Activated naive CD8-positive, alpha-beta T cell treated with anti-CD3 and anti-CD28 coated beads, Interleukin-2, amount 10 ng/mL, durations not matched to agents 7 days and 5 days (primary cell): ENCODE data around the gene NPHP4. TPM values are rescaled to one million over a fixed set of nuclear protein-coding genes. Genes with fewer than 3 reads are reported as not detected.

Experiments
- ATAC-seq: fragments of 150-1000 bp; cut with Tn5 transposase; one replicate; pipeline ENCODE4 v1.10.0; 2021; ENCODE audit warnings: low read depth, moderate library complexity
- POLR2A ChIA-PET: fragments of 350-600 bp; sonication (Branson Sonifier 250); formaldehyde crosslinking; loops from one replicate; lab custom pipeline; 2021; ENCODE audit warnings: antibody characterized with exemption; lab: Charles Lee
- DNase-seq: peaks from one replicate; pipeline ENCODE4 v3.0.0; 2021
- H3K27ac Mint-ChIP-seq: one replicate; pipeline ENCODE4 v1.8.0; 2022; ENCODE audit warnings: mild to moderate bottlenecking, mixed read lengths
- H3K27me3 Mint-ChIP-seq: one replicate; pipeline ENCODE4 v1.8.0; 2022; ENCODE audit warnings: mild to moderate bottlenecking, moderate library complexity, mixed read lengths
- H3K36me3 Mint-ChIP-seq: one replicate; pipeline ENCODE4 v1.8.0; 2021; ENCODE audit warnings: mild to moderate bottlenecking, mixed read lengths
- H3K4me1 Mint-ChIP-seq: one replicate; pipeline ENCODE4 v1.8.0; 2021; ENCODE audit warnings: mixed read lengths
- H3K4me3 Mint-ChIP-seq: one replicate; pipeline ENCODE4 v1.8.0; 2022; ENCODE audit warnings: mild to moderate bottlenecking, moderate library complexity, mixed read lengths
- H3K9me3 Mint-ChIP-seq: one replicate; pipeline ENCODE4 v1.8.0; 2021; ENCODE audit warnings: mixed read lengths
- total RNA-seq, 2 experiments: library from RNA; stranded (reverse); gene quantifications; one replicate each; pipeline ENCODE4 v1.2.3, GENCODE V29; 2021

The NPHP4 gene
- total RNA-seq, 2 experiments from 2014 or later, result 16.4 to 17.5 TPM

GRCh38 chr1:5965586-5966131, 26.6 kb downstream of the NPHP4 start:
- H3K4me3 Mint-ChIP-seq, result no peak overlapping the region
- H3K36me3 Mint-ChIP-seq, result peaks cover 17% of the 10 kb centered on the region
- H3K27ac Mint-ChIP-seq, result peak overlapping the region; percentile 58
- POLR2A ChIA-PET, result no interaction called here
- peaks cover 2% of the 10 kb centered on the region for H3K4me1 Mint-ChIP-seq
- H3K27me3 Mint-ChIP-seq, result no peaks in the 10 kb centered on the region
- H3K9me3 Mint-ChIP-seq, result no peaks in the 10 kb centered on the region
- DNase-seq (no peak), ATAC-seq (no peak)

- H3K36me3 Mint-ChIP-seq, result peaks cover 16% of the 10 kb centered on the region
Observed at GRCh38 chr1:5962265-5963105, 29.7 kb downstream of the NPHP4 start.

GRCh38 chr1:5961601-5962000, 30.6 kb downstream of the NPHP4 start:
- ATAC-seq (no peak), DNase-seq (no peak)
- no peak overlapping the region for H3K4me3 Mint-ChIP-seq
- peaks cover 7% of the 10 kb centered on the region for H3K4me1 Mint-ChIP-seq
- no peaks in the 10 kb centered on the region for H3K9me3 Mint-ChIP-seq
- H3K27ac Mint-ChIP-seq, result no peak overlapping the region
- no peaks in the 10 kb centered on the region for H3K27me3 Mint-ChIP-seq
- peaks cover 21% of the 10 kb centered on the region for H3K36me3 Mint-ChIP-seq
- POLR2A ChIA-PET, result no interaction called here

More at GRCh38 chr1:5962265-5963105, 29.7 kb downstream of the NPHP4 start:
- no peak for DNase-seq
- Mint-ChIP-seq H3K9me3 (no peaks in the 10 kb centered on the region), H3K4me3 (no peak overlapping the region), H3K4me1 (peaks cover 6% of the 10 kb centered on the region), H3K27ac (no peak overlapping the region), H3K27me3 (no peaks in the 10 kb centered on the region)
- no peak for ATAC-seq
- POLR2A ChIA-PET, result no interaction called here

GRCh38 chr1:5960336-5960735, 31.9 kb downstream of the NPHP4 start:
- peaks cover 9% of the 10 kb centered on the region for H3K4me1 Mint-ChIP-seq
- no peak overlapping the region for H3K4me3 Mint-ChIP-seq
- POLR2A ChIA-PET, result no interaction called here
- DNase-seq, result no peak
- H3K36me3 Mint-ChIP-seq, result peaks cover 22% of the 10 kb centered on the region
- ATAC-seq, result no peak
- no peak overlapping the region for H3K27ac Mint-ChIP-seq
- H3K27me3 Mint-ChIP-seq, result no peaks in the 10 kb centered on the region
- no peaks in the 10 kb centered on the region for H3K9me3 Mint-ChIP-seq

GRCh38 chr1:5959667-5960230, 32.5 kb downstream of the NPHP4 start:
- no peak overlapping the region for H3K4me3 Mint-ChIP-seq
- H3K9me3 Mint-ChIP-seq, result no peaks in the 10 kb centered on the region
- ATAC-seq, result no peak
- H3K4me1 Mint-ChIP-seq, result peaks cover 14% of the 10 kb centered on the region
- no peak for DNase-seq
- H3K27me3 Mint-ChIP-seq, result no peaks in the 10 kb centered on the region
- POLR2A ChIA-PET, result no interaction called here
- H3K27ac Mint-ChIP-seq, result no peak overlapping the region
- peaks cover 26% of the 10 kb centered on the region for H3K36me3 Mint-ChIP-seq

- ATAC-seq (no peak), DNase-seq (no peak)
- peaks cover 30% of the 10 kb centered on the region for H3K36me3 Mint-ChIP-seq
- no peaks in the 10 kb centered on the region for H3K27me3 Mint-ChIP-seq
- POLR2A ChIA-PET, result no interaction called here
- no peaks in the 10 kb centered on the region for H3K9me3 Mint-ChIP-seq
- peaks cover 20% of the 10 kb centered on the region for H3K4me1 Mint-ChIP-seq
- no peak overlapping the region for H3K27ac Mint-ChIP-seq
- H3K4me3 Mint-ChIP-seq, result no peak overlapping the region
Observed at GRCh38 chr1:5959087-5959486, 33.1 kb downstream of the NPHP4 start.

- POLR2A ChIA-PET, result no interaction called here
- H3K4me3 Mint-ChIP-seq, result no peak overlapping the region
- H3K27me3 Mint-ChIP-seq, result no peaks in the 10 kb centered on the region
- DNase-seq (no peak), ATAC-seq (no peak)
- H3K36me3 Mint-ChIP-seq, result peaks cover 26% of the 10 kb centered on the region
- no peaks in the 10 kb centered on the region for H3K9me3 Mint-ChIP-seq
- peaks cover 20% of the 10 kb centered on the region for H3K4me1 Mint-ChIP-seq
- no peak overlapping the region for H3K27ac Mint-ChIP-seq
Observed at GRCh38 chr1:5956022-5956830, 36.0 kb downstream of the NPHP4 start.

GRCh38 chr1:5955479-5955977, 36.7 kb downstream of the NPHP4 start:
- H3K36me3 Mint-ChIP-seq, result peaks cover 25% of the 10 kb centered on the region
- POLR2A ChIA-PET, result no interaction called here
- peak overlapping the region; percentile 28 for H3K27ac Mint-ChIP-seq
- no peaks in the 10 kb centered on the region for H3K27me3 Mint-ChIP-seq
- no peaks in the 10 kb centered on the region for H3K9me3 Mint-ChIP-seq
- peaks cover 20% of the 10 kb centered on the region for H3K4me1 Mint-ChIP-seq
- DNase-seq (no peak), ATAC-seq (no peak)
- H3K4me3 Mint-ChIP-seq, result no peak overlapping the region

GRCh38 chr1:5954964-5955363, 37.3 kb downstream of the NPHP4 start:
- H3K4me3 Mint-ChIP-seq, result peak overlapping the region; percentile 20
- no peak overlapping the region for H3K27ac Mint-ChIP-seq

GRCh38 chr1:5953386-5953785, 38.8 kb downstream of the NPHP4 start:
- POLR2A ChIA-PET, result no interaction called here
- Mint-ChIP-seq H3K9me3 (no peaks in the 10 kb centered on the region), H3K36me3 (peaks cover 23% of the 10 kb centered on the region), H3K4me3 (no peak overlapping the region), H3K4me1 (peaks cover 20% of the 10 kb centered on the region), H3K27me3 (no peaks in the 10 kb centered on the region), H3K27ac (no peak overlapping the region)
- no peak for ATAC-seq
- DNase-seq, result no peak

More at GRCh38 chr1:5954964-5955363, 37.3 kb downstream of the NPHP4 start:
- DNase-seq, result no peak
- Mint-ChIP-seq H3K27me3 (no peaks in the 10 kb centered on the region), H3K9me3 (no peaks in the 10 kb centered on the region), H3K4me1 (peaks cover 20% of the 10 kb centered on the region), H3K36me3 (peaks cover 25% of the 10 kb centered on the region)
- ATAC-seq, result peak; percentile 78
- POLR2A ChIA-PET, result no interaction called here

GRCh38 chr1:5951846-5952410, 40.3 kb downstream of the NPHP4 start:
- Mint-ChIP-seq H3K27me3 (no peaks in the 10 kb centered on the region), H3K27ac (no peak overlapping the region), H3K4me3 (no peak overlapping the region), H3K4me1 (peaks cover 16% of the 10 kb centered on the region), H3K9me3 (no peaks in the 10 kb centered on the region), H3K36me3 (peaks cover 21% of the 10 kb centered on the region)
- POLR2A ChIA-PET, result no interaction called here
- DNase-seq (no peak), ATAC-seq (no peak)

GRCh38 chr1:5950994-5951785, 41.0 kb downstream of the NPHP4 start:
- H3K27ac Mint-ChIP-seq, result no peak overlapping the region
- no peaks in the 10 kb centered on the region for H3K9me3 Mint-ChIP-seq
- H3K36me3 Mint-ChIP-seq, result peaks cover 17% of the 10 kb centered on the region
- ATAC-seq (no peak), DNase-seq (no peak)
- H3K27me3 Mint-ChIP-seq, result no peaks in the 10 kb centered on the region
- peaks cover 14% of the 10 kb centered on the region for H3K4me1 Mint-ChIP-seq
- H3K4me3 Mint-ChIP-seq, result no peak overlapping the region
- POLR2A ChIA-PET, result no interaction called here
